ENCODE measurements around the gene LRRC23.
"Not testable (repeated sequence)": the region's sequence is repeated elsewhere in the genome, so short reads cannot be mapped to it uniquely, and the experiment has no call there.

The LRRC23 gene

DNA sequence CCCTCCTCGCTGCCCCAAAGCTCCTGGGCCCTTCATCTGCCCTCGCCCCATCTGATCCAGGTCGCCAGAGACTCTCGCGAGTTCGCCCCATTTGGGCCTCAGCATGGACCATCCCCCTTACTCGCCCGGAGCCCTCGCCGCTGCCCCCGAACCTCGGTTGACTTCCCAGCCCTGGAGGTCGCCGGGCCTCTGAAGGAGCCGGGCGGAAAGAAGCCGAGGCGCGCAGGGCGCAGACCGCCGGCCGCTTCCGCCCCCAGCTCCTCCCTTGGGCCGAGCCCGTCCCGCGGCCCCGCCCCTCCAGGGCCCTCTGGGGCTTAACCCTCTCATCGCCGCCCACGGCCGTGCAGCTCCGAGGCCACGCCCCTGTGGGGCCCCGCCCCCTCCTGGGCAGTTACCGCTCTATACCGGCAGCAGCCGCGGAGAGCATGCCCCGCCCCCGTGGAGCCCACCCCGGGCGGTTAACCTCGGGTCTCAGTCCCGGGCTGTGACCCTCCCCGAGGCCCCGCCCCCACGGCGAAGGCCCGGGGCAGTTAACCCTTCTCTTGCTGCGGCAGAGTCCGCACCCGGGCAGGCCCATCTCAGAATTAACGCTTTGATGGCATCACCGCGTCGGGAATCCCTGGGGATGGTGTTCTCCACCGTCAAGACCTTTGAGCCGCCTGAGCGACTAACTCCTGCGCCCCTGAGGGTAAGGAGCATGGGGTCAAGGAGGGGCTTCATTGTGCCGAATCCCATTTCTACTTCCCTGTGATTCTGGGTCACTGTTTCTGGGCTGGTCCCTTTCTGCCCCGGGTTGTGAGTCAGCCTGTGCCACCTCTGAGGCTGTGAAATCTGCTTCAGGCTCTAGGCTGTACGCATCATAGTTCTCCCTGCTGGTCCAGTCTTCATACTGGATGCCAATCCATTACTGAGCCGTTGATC, 31.3 kb upstream of the LRRC23 start, which contains the start of gene SPSB2:
TSS of gene SPSB2 (minus strand) at position 210 of the 921 bp plus-strand sequence. CDS start 402 bp downstream, outside the sequence.
- CTCF ChIA-PET: interaction anchor here (0.7 to 11.3 kb wide), 55 partner anchors 9 to 324 kb away, joined by 3 to 130 read pairs (median 5); partner anchors contain the start of genes C1RL, CDCA3, LRRC23 and MLF2
- TF ChIP-seq, protein P1, sequence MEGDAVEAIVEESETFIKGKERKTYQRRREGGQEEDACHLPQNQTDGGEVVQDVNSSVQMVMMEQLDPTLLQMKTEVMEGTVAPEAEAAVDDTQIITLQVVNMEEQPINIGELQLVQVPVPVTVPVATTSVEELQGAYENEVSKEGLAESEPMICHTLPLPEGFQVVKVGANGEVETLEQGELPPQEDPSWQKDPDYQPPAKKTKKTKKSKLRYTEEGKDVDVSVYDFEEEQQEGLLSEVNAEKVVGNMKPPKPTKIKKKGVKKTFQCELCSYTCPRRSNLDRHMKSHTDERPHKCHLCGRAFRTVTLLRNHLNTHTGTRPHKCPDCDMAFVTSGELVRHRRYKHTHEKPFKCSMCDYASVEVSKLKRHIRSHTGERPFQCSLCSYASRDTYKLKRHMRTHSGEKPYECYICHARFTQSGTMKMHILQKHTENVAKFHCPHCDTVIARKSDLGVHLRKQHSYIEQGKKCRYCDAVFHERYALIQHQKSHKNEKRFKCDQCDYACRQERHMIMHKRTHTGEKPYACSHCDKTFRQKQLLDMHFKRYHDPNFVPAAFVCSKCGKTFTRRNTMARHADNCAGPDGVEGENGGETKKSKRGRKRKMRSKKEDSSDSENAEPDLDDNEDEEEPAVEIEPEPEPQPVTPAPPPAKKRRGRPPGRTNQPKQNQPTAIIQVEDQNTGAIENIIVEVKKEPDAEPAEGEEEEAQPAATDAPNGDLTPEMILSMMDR (IDR thresholded peaks at IDR 0.05; ENCODE audit: control extremely low read depth, extremely low read depth, low read depth, missing control alignments): no peak
- POLR2A ChIA-PET: interaction anchor here (0.5 to 4.8 kb wide), 17 partner anchors 8 to 337 kb away, joined by 3 to 46 read pairs (median 3); partner anchors contain the start of genes C12orf57, CDCA3, RNU7-1 and USP5
- DNase-seq (ENCODE audit: extremely low spot score): peak; percentile 98

DNA sequence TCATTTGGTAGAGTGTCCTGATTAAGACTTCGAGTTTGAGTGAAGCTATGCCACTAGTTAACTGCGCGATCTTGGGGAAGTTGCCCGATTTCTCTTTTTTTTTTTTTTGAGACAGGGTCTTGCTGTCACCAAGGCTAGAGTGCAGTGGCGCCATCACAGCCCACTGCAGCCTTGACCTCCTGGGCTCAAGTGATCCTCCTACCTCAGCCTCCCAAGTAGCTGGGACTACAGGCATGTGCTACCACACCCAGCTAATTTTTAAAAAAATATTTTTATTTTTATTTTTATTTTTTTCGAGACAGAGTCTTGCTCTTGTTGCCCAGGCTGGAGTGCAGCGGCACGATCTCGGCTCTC, 30.6 kb upstream of the LRRC23 start:
- ChIA-PET CTCF (interaction anchor here (2.9 to 4.7 kb wide), 5 partner anchors 11 to 51 kb away, joined by 13 to 50 read pairs (median 27); partner anchors contain the start of gene LRRC23), POLR2A (interaction anchor here (0.7 to 1.9 kb wide), 2 partner anchors 17 to 87 kb away, joined by 3 to 21 read pairs; no protein-coding TSS in a partner anchor)
- not testable (repeated sequence) for DNase-seq (ENCODE audit: extremely low spot score)

DNA sequence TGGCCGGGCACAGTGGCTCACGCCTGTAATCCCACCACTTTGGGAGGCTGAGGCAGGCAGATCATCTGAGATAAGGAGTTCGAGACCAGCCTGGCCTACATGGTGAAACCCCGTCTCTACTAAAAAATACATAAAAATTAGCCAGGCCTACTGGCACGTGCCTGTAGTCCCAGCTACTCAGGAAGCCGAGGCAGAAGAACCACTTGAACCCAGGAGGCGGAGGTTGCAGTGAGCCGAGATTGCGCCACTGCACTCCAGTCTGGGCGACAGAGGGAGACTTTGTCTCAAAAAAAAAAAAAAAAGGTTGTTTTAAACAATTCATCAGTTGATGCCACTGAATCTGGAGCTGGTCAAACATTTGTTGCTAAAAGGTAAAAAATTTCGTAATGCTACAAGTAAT, 24.8 kb upstream of the LRRC23 start:
- not testable (repeated sequence) for DNase-seq (ENCODE audit: extremely low spot score)
- POLR2A ChIA-PET: interaction anchor here (0.6 to 1.2 kb wide), 2 partner anchors 11 to 341 kb away, joined by 3 to 5 read pairs; no protein-coding TSS in a partner anchor
- CTCF ChIA-PET: interaction anchor here (3.7 kb wide), 1 partner anchor 12 kb away, joined by 20 read pairs; no protein-coding TSS in a partner anchor

DNA sequence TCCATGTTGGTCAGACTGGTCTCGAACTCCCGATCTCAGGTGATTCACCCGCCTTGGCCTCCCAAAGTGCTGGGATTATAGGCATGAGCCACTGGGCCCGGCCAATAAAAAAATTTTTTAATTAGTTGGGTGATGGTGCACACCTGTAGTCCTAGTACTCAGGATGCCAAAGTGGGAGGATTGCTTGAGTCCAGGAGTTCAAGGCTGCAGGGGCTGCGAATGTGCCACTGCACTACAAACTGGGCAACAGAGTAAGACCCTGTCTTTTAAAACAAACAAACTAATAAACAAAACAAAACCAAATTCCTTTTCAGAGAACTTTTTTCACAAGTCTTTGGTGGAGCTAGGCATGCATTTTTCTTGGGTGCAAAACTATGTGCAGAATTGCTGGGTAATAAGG, 21.4 kb upstream of the LRRC23 start:
- DNase-seq (ENCODE audit: extremely low spot score): no peak
- ChIA-PET POLR2A (no interaction called here), CTCF (interaction anchor here (1.4 to 3.7 kb wide), 4 partner anchors 8 to 34 kb away, joined by 3 to 45 read pairs (median 16); partner anchors contain the start of gene SPSB2)
- TF ChIP-seq, protein P1 (IDR thresholded peaks at IDR 0.05; ENCODE audit: control extremely low read depth, extremely low read depth, low read depth, missing control alignments): no peak

DNA sequence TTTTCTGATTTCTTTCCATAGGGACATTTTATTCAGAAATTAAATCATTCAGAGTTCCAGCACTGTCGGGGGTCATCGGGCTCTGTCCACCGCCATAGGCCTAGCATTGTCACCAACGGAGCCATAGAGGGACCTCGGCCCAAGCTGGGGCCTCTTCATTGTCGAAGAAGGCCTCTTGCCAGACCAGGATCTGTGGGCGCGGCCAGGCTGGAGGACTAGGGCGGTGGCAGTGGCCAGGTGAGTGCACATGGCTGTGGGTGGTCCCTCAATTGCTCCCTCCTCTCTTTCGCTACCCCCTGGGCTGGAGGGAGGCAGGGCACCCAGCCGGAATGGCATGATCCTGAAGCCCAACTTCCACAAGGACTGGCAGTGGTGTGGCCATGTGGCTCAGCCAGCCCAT, 20.9 kb upstream of the LRRC23 start:
- ChIA-PET CTCF (interaction anchor here (1.4 to 3.6 kb wide), 2 partner anchors 12 to 34 kb away, joined by 3 to 45 read pairs; partner anchors contain the start of gene SPSB2), POLR2A (no interaction called here)
- no peak for DNase-seq (ENCODE audit: extremely low spot score)
- TF ChIP-seq, protein P1 (IDR thresholded peaks at IDR 0.05; ENCODE audit: control extremely low read depth, extremely low read depth, low read depth, missing control alignments): no peak

DNA sequence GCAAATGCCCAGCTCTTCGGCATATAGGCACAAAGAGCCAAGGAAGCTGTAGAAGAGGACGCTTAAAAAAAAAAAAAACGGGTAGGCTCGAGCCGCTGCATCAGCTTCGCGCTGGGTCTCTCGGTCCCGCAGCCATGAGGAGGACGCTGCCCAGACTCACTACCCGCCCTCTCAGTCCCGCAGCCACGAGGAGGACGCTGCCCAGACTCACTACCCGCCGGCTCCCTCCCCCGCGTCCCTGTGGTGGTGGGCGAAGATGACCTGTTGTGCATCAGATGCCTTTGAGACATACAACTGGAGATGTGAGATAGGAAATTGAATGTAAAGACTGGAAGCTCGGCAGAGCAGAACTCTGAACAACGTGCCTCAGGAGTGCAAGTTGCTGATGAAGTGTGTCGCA, 20.1 kb upstream of the LRRC23 start:
- ChIA-PET POLR2A (no interaction called here), CTCF (interaction anchor here (1.2 to 2.2 kb wide), 3 partner anchors 11 to 15 kb away, joined by 4 to 14 read pairs (median 5); partner anchors contain the start of gene SPSB2)
- TF ChIP-seq, protein P1 (IDR thresholded peaks at IDR 0.05; ENCODE audit: control extremely low read depth, extremely low read depth, low read depth, missing control alignments): no peak
- DNase-seq (ENCODE audit: extremely low spot score): no peak

DNA sequence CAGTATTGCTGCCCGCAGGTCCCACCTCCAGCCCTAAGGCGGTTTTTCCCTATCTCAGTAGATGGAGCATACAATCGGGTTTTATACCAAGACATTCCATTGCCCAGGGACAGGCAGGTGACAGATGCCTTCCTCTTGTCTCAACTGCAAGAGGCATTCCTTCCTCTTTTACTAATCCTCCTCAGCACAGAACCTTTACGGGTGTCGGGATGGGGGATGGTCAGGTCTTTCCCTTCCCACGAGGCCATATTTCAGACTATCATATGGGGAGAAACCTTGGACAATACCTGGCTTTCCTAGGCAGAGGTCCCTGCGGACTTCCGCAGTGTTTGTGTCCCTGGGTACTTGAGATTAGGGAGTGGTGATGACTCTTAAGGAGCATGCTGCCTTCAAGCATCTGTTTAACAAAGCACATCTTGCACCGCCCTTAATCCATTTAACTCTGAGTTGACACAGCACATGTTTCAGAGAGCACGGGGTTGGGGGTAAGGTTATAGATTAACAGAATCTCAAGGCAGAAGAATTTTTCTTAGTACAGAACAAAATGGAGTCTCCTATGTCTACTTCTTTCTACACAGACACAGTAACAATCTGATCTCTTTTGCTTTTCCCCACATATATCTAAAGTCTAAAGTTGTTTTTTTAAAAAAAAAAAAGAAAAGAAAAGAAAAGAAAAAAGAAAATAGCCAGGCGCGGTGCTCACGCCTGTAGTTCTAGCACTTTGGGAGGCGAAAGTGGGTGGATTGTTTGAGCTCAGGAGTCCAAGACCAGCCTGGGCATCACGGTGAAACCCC, 18.2 kb upstream of the LRRC23 start:
- ChIA-PET POLR2A (interaction anchor here (0.5 to 0.6 kb wide), 2 partner anchors 306 to 352 kb away, joined by 3 to 6 read pairs; no protein-coding TSS in a partner anchor), CTCF (interaction anchor here (1.4 to 2.2 kb wide), 2 partner anchors 11 to 13 kb away, joined by 4 read pairs; partner anchors contain the start of gene SPSB2)
- DNase-seq (ENCODE audit: extremely low spot score): not testable (repeated sequence)
